GM06990 (cell line): ENCODE data around the gene KDM1B.
A peak's percentile ranks its signal among the peaks of the same experiment; 100 is the strongest.

ENCODE experiments used
- DNase-seq: peaks from one replicate; pipeline ENCODE4 v3.0.0-alpha.2; 2011; ENCODE audit not compliant: insufficient read length; ENCODE audit errors: extremely low read depth
- H3K27me3 ChIP-seq: replicated peaks from 2 replicates; pipeline ENCODE4 v1.6.0; 2011; ENCODE audit warnings: low read length; ENCODE audit not compliant: control insufficient read depth, insufficient read depth
- H3K36me3 ChIP-seq: 2 replicates; pipeline ENCODE4 v1.5.1; 2011; ENCODE audit warnings: low read length; ENCODE audit not compliant: control insufficient read depth, insufficient read depth
- H3K4me3 ChIP-seq: replicated peaks from 2 replicates; pipeline ENCODE4 v1.5.1; 2011; ENCODE audit warnings: low read depth, mild to moderate bottlenecking, control low read depth, low read length
- CTCF ChIP-seq: IDR thresholded peaks from 2 replicates; pipeline ENCODE4 v1.5.1; 2011; ENCODE audit warnings: low read length, control low read depth, mild to moderate bottlenecking, inconsistent platforms; ENCODE audit not compliant: insufficient read depth, poor library complexity, severe bottlenecking

Gene KDM1B

GRCh38 chr6:18151801-18152200, 3.4 kb upstream of the KDM1B start:
- Histone ChIP-seq H3K4me3 (no peak overlapping the region), H3K27me3 (no peaks in the 10 kb centered on the region)
- DNase-seq: no peak

GRCh38 chr6:18153311-18153703, 1.9 kb upstream of the KDM1B start:
- Histone ChIP-seq H3K4me3 (peak overlapping the region; percentile 25; the same call in 1 of the 2 replicates), H3K36me3 (no peaks in the 10 kb centered on the region), H3K27me3 (no peaks in the 10 kb centered on the region)
- DNase-seq: no peak
- no peak for TF ChIP-seq CTCF

More at GRCh38 chr6:18151801-18152200, 3.4 kb upstream of the KDM1B start:
- H3K36me3 ChIP-seq: no peaks in the 10 kb centered on the region
- TF ChIP-seq CTCF: no peak

DNA sequence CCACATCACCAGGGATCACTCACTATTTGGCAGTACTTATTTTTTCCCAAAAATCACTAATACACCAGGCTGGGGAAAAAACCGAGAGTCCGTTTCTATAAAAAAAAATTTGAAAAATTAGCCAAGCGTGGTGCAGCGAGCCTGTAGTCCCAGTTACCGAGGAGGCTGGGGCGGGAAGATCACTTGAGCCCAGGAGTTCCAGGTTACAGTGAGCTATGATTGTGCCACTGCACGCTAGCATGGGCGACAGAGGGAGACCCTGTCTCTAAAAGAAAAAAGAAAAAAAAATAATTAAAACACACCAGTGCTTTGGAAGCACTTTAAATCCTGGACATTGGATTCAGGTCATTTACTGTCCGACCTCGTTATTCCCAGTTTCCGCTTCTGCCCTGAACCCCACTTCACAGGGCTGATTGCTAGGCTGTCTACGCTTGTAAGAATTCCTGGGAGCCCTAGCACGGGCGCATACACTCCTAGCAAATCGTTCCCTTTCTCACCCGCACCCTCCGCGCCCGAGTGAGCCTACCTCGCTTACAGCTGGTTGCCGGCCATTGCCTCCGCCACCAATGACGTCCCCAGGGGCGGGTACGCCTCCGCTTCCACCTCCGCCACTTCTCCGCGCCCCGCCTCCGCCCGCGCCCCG, 594 bp upstream of the KDM1B start, which contains the start of gene TPMT:
TPMT (minus strand) TSS at position 571 of the 643 bp plus-strand sequence. CDS start 5,950 bp downstream, outside the sequence.
- Histone ChIP-seq H3K27me3 (no peaks in the 10 kb centered on the region), H3K36me3 (no peaks in the 10 kb centered on the region), H3K4me3 (peak within 1 kb of the TSS; percentile 96)
- no peak for DNase-seq
- TF ChIP-seq CTCF: no peak

DNA sequence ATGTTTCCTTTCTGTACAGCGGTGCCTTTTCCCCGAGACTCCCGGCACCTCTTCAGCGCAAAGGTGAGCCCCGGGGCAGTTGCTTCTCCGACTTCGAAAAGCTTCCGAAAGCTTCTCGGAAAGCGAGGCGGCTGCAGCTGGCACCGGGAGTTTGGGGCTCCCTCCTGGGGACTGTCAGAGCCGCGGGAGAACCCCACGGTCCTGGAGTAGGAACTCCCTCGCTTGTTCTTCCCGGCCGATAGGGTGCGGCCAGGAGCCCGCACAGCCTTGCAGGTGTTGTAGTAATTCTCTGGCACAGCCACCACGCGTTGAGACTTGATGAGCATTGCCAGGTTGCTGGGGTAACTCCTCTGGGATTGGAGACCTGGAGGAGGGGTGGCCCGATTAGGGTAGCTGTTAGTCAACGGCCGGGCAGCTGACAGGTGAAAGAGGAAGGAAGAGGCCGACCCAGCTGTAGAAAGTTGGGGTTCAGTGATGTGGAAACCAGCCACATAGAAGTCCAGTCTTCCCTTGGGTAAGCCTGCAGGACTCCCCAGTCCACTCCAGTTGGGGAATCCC, 721 bp downstream of the KDM1B start:
- H3K27me3 ChIP-seq: no peaks in the 10 kb centered on the region
- peak; percentile 74 for DNase-seq
- TF ChIP-seq CTCF: peak; percentile 32
- H3K36me3 ChIP-seq: no peaks in the 10 kb centered on the region
- peak overlapping the region; percentile 96 for H3K4me3 ChIP-seq

DNA sequence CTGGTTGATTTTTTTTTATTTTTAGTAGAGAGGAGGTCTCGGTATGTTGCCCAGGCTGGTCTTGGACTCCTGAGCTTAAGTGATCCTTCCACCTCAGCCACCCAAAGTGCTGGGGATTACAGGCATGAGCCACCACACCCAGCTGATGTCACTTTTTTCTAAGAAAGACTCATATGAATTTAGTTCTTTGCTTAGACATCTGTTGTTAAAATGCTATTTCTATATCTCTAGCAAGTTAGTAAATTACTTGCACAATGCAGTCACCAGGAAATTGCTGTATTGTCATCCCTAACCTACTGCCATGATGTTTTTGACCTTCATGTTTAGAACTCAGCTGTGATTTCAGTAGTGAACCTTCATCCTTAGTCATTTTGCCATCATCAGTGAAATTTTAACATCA, 5.7 kb downstream of the KDM1B start:
- no peak for TF ChIP-seq CTCF
- H3K27me3 ChIP-seq: no peaks in the 10 kb centered on the region
- H3K36me3 ChIP-seq: no peaks in the 10 kb centered on the region; the same call in 1 of the 2 replicates
- H3K4me3 ChIP-seq: no peak overlapping the region
- no peak for DNase-seq
